Ureter (tissue), 1 donor: ENCODE measurements around the gene KRT86. TPM values are rescaled to one million over a fixed set of nuclear protein-coding genes. Genes with fewer than 3 reads are reported as not detected.

ENCODE experiments used
- DNase-seq: peaks from one replicate; pipeline ENCODE4 v3.0.0-alpha.2; 2020; ENCODE audit warnings: low spot score
- total RNA-seq: library from RNA; stranded (reverse); gene quantifications from one replicate; pipeline ENCODE4 v1.2.4, GENCODE V29; 2023
- donor health status: DM: yes; HTN: yes; CAD: no.

The KRT86 gene
- total RNA-seq, 1 donor from 2014 or later, result 0.62 TPM

- DNase-seq, result peak; percentile 42
Measured at GRCh38 chr12:52313926-52314325, 39.5 kb downstream of the KRT86 start.

- peak; percentile 30 for DNase-seq
Measured at GRCh38 chr12:52314511-52314910, 40.1 kb downstream of the KRT86 start.

GRCh38 chr12:52315721-52316120 is 41.3 kb downstream of the KRT86 start:
- DNase-seq, result peak; percentile 28

- peak; percentile 32 for DNase-seq
Measured at GRCh38 chr12:52316290-52316689, 41.8 kb downstream of the KRT86 start.

GRCh38 chr12:52316701-52317100 is 42.3 kb downstream of the KRT86 start:
- peak; percentile 33 for DNase-seq

GRCh38 chr12:52317468-52318052 is 43.1 kb downstream of the KRT86 start:
- peak; percentile 34 for DNase-seq

GRCh38 chr12:52318241-52318990 is 44.0 kb downstream of the KRT86 start:
- no peak for DNase-seq

- no peak for DNase-seq
Measured at GRCh38 chr12:52319097-52319496, 44.7 kb downstream of the KRT86 start.

- no peak for DNase-seq
Measured at GRCh38 chr12:52320784-52321400, 46.4 kb downstream of the KRT86 start, which contains the start of gene KRT83. TSS of gene KRT83 (minus strand) at chr12:52321398. CDS start at chr12:52321335, 63 bp downstream.

- no peak for DNase-seq
Measured at GRCh38 chr12:52321418-52321817, 47.0 kb downstream of the KRT86 start.

- no peak for DNase-seq
Measured at GRCh38 chr12:52322069-52322468, 47.6 kb downstream of the KRT86 start.

- DNase-seq, result no peak
Measured at GRCh38 chr12:52323001-52323400, 48.6 kb downstream of the KRT86 start.

GRCh38 chr12:52323416-52324152 is 49.1 kb downstream of the KRT86 start:
- no peak for DNase-seq

- DNase-seq, result no peak
Measured at GRCh38 chr12:52324153-52324444, 49.7 kb downstream of the KRT86 start.

- peak; percentile 80 for DNase-seq
Measured at GRCh38 chr12:52327052-52327829, 52.8 kb downstream of the KRT86 start.

- no peak for DNase-seq
Measured at GRCh38 chr12:52327830-52328500, 53.5 kb downstream of the KRT86 start.

- no peak for DNase-seq
Measured at GRCh38 chr12:52331039-52331438, 56.6 kb downstream of the KRT86 start.

GRCh38 chr12:52331833-52332232 is 57.4 kb downstream of the KRT86 start:
- DNase-seq, result no peak

- no peak for DNase-seq
Measured at GRCh38 chr12:52332381-52332780, 57.9 kb downstream of the KRT86 start.

- no peak for DNase-seq
Measured at GRCh38 chr12:52333321-52333720, 58.9 kb downstream of the KRT86 start.

- DNase-seq, result no peak
Measured at GRCh38 chr12:52334185-52334584, 59.7 kb downstream of the KRT86 start.
